DND-41 (cell line): Measurements from ENCODE around the gene CCNI2.

Experiments
- CTCF ChIP-seq: IDR thresholded peaks from 2 replicates; pipeline ENCODE4 v1.5.1; 2012; ENCODE audit warnings: borderline replicate concordance, low read length, moderate library complexity, mild to moderate bottlenecking; ENCODE audit not compliant: poor library complexity, severe bottlenecking; ENCODE audit errors: extremely low read depth
- EZH2 ChIP-seq: IDR thresholded peaks from 3 replicates; pipeline ENCODE4 v1.6.1; 2012; ENCODE audit warnings: borderline replicate concordance, low read depth, mild to moderate bottlenecking, moderate library complexity, low read length, inconsistent platforms; ENCODE audit not compliant: severe bottlenecking

GRCh38 chr5:132760049-132760420 is 12.8 kb downstream of the CCNI2 start:
- TF ChIP-seq CTCF (no peak), EZH2 (no peak)
